ENCODE results near the gene UHRF1.

GRCh38 chr19:4909897-4910593 is 744 bp downstream of the UHRF1 start:
- TF ChIP-seq POLR2A (IDR thresholded peaks at IDR 0.05; ENCODE audit: low read depth, low read length) (no peak), POLR2AphosphoS5 (IDR thresholded peaks at IDR 0.05; ENCODE audit: low read depth, low read length) (no peak), SPI1 (IDR thresholded peaks at IDR 0.05; ENCODE audit: low read depth, low read length) (no peak), TAF1 (IDR thresholded peaks at IDR 0.05; ENCODE audit: low read depth, low read length) (no peak), POU2F2 (IDR thresholded peaks at IDR 0.05; ENCODE audit: low read depth, low read length) (no peak), PAX5 (IDR thresholded peaks at IDR 0.05; ENCODE audit: insufficient read depth, low read length, severe bottlenecking) (no peak)
